ENCODE measurements around the gene GMEB2.
"Not testable (repeated sequence)": the region's sequence is repeated elsewhere in the genome, so short reads cannot be mapped to it uniquely, and the experiment has no call there.

DNA sequence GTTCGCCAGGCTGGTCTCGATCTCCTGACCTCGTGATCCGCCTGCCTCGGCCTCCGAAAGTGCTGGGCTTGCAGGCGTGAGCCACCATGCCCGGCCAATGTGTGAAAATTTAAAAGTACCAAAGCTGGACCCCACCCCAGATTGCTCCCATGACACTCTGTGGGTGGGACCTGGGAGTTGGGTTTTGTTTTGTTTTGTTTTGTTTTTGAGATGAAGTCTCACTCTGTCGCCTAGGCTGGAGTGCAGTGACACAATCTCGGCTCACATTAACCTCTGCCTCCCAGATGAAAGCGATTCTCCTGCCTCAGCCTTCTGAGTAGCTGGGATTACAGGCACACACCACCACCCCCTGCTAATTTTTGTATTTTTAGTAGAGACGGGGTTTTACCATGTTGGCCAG is 44.8 kb upstream of the GMEB2 start:
- TF ChIP-seq, protein P1, sequence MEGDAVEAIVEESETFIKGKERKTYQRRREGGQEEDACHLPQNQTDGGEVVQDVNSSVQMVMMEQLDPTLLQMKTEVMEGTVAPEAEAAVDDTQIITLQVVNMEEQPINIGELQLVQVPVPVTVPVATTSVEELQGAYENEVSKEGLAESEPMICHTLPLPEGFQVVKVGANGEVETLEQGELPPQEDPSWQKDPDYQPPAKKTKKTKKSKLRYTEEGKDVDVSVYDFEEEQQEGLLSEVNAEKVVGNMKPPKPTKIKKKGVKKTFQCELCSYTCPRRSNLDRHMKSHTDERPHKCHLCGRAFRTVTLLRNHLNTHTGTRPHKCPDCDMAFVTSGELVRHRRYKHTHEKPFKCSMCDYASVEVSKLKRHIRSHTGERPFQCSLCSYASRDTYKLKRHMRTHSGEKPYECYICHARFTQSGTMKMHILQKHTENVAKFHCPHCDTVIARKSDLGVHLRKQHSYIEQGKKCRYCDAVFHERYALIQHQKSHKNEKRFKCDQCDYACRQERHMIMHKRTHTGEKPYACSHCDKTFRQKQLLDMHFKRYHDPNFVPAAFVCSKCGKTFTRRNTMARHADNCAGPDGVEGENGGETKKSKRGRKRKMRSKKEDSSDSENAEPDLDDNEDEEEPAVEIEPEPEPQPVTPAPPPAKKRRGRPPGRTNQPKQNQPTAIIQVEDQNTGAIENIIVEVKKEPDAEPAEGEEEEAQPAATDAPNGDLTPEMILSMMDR (IDR thresholded peaks at IDR 0.05) = not testable (repeated sequence)
- not testable (repeated sequence) for TF ChIP-seq POLR2A (IDR thresholded peaks at IDR 0.05)

Data from right lobe of liver (tissue), 4 donors.